Spleen (tissue), 11 donors: ENCODE data around the gene CTBP1. TPM values are rescaled to one million over a fixed set of nuclear protein-coding genes. Genes with fewer than 3 reads are reported as not detected.
A peak's percentile ranks its signal among the peaks of the same experiment; 100 is the strongest.

Experiments
- DNase-seq: peaks from one replicate; pipeline ENCODE4 v3.0.0-alpha.2; 2020
- H3K27ac ChIP-seq, 8 donors: fragments of 200-600 bp; sonication (generic) in 7 of 8; 1 replicate in 4 of 8; 2 replicates in 4 of 8; pipeline versions ENCODE4 v1.5.0 to v1.8.0; 2016 to 2021; ENCODE audit warnings: inconsistent platforms in 4 of 8, mild to moderate bottlenecking in 4 of 8, moderate library complexity in 1 of 8
- H3K27me3 ChIP-seq, 7 donors: fragments of 200-600 bp; sonication (generic) in 6 of 7; replicated peaks in 1 of 7; 1 replicate in 4 of 7; 2 replicates in 3 of 7; pipeline versions ENCODE4 v1.5.0 to v1.8.0; 2016 to 2021; ENCODE audit warnings: inconsistent platforms in 3 of 7, mild to moderate bottlenecking in 1 of 7
- H3K36me3 ChIP-seq, 6 donors: fragments of 200-600 bp; sonication (generic) in 5 of 6; 1 replicate in 4 of 6; 2 replicates in 2 of 6; pipeline versions ENCODE4 v1.5.0 to v1.8.0; 2016 to 2021; ENCODE audit warnings: inconsistent platforms in 2 of 6
- H3K4me1 ChIP-seq, 6 donors: fragments of 200-600 bp; sonication (generic) in 5 of 6; 1 replicate in 3 of 6; 2 replicates in 3 of 6; pipeline versions ENCODE4 v1.5.0 to v1.8.0; 2016 to 2021; ENCODE audit warnings: inconsistent platforms in 3 of 6
- H3K4me3 ChIP-seq, 8 donors: fragments of 200-600 bp; sonication (generic) in 7 of 8; 1 replicate in 4 of 8; 2 replicates in 4 of 8; pipeline versions ENCODE4 v1.5.0 to v1.8.0; 2016 to 2021; ENCODE audit warnings: inconsistent platforms in 4 of 8, mild to moderate bottlenecking in 4 of 8, moderate library complexity in 2 of 8
- H3K9me3 ChIP-seq, 8 donors: fragments of 200-600 bp; sonication (generic) in 7 of 8; 1 replicate in 4 of 8; 2 replicates in 4 of 8; pipeline versions ENCODE4 v1.5.0 to v1.8.0; 2016 to 2021; ENCODE audit warnings: inconsistent platforms in 4 of 8
- POLR2A ChIP-seq, 3 donors: fragments of 450-650 bp; IDR thresholded peaks; one replicate each; pipeline ENCODE4 v1.5.1; 2017; ENCODE audit warnings: antibody characterized with exemption in 3 of 3, mild to moderate bottlenecking in 1 of 3
- POLR2AphosphoS5 ChIP-seq, 3 donors: sonication (generic); formaldehyde crosslinking; IDR thresholded peaks; one replicate each; pipeline ENCODE4 v1.5.1; 2017; ENCODE audit warnings: antibody characterized with exemption in 3 of 3
- WGBS, 5 donors: extraction: QIAGEN DNeasy Blood & Tissue Kit in 3 of 5; methylation state at CpG; one replicate each; pipeline versions ENCODE4 v1.1.5 to v1.1.7; 2013 to 2018; 5-methylcytosine and 5-hydroxymethylcytosine counted together
- intact Hi-C: fragments of 100-400 bp; cut with DNase I; formaldehyde crosslinking; loops from one replicate; pipeline ENCODE4 v1.15.0; 2023; ENCODE audit warnings: low total_unique reads
- polyA plus RNA-seq, 3 donors: library from polyadenylated mRNA; stranded (reverse); fragments of 200-250 nt; gene quantifications; one replicate each; pipeline ENCODE4 v1.2.1, GENCODE V29; 2013
- total RNA-seq, 7 donors: library from RNA; depleted of rRNA in 3 of 7; stranded (reverse); fragments of >200 nt in 3 of 7; fragmentation: NEBNext Ultra II Directional in 4 of 7; extraction: Animal tissue kit (Norgen Biotek cat#: 25700) in 4 of 7; gene quantifications; one replicate each; pipeline versions ENCODE4 v1.1.0 to v1.2.1, GENCODE V29; 2016 to 2021
- TF ChIP-seq, protein P1 (sequence below), 11 experiments: fragments of 200-600 bp in 7 of 11; fragments of 450-650 bp in 4 of 11; sonication (generic) in 4 of 11; IDR thresholded peaks in 8 of 11; conservative IDR thresholded peaks in 3 of 11; 1 replicate in 7 of 11; 2 replicates in 4 of 11; pipeline versions ENCODE4 v1.4.0 to v1.8.0; 2016 to 2021; ENCODE audit warnings: antibody characterized with exemption in 11 of 11, inconsistent platforms in 4 of 11, mild to moderate bottlenecking in 1 of 11
- donor health status: healthy with polysubstance abuse.
- donor health status: DM: no; HTN: no; CAD: no; lungs with moderate emphysema.
- donor health status: DM: no; HTN: no; CAD: no.
- donor health status: Bipolar disorder and iron deficiency.
- donor health status: healthy.
- donor health status: DM: no; HTN: no; CAD: no.
- donor health status: DM: yes; HTN: yes; CAD: no.

Gene CTBP1
- total and polyA plus RNA-seq, 10 donors = 101 to 226 (median 187) TPM

DNA sequence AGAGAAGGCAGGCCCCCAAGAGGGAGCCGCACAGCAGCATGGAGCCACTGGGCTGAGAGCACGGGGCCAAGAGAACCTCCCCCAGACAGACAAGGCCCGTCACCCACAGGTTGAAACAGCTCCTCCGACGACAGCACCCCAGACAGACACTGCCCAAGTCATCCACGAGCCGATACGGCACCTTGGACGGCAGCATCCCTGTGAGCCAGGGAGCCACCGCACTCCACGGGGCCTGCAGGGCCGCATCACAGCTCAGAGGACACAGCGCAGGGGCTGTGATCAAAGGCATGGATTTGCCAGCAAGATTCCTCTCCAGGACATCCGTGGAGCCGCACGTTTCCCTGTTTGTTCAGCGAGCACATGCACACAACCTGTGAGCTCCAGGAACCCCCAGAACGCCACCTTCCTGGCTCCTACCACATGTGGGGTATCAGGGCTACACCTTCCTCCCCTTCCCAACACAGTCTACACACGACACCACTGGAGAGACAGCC, 3.9 kb downstream of the CTBP1 start:
- H3K27ac ChIP-seq = peak overlapping the region in 2 of 8 donors; percentile 96 to 99
- peak overlapping the region in 1 of 8 donors; percentile 93 for H3K4me3 ChIP-seq
- peak; percentile 73 for DNase-seq
- H3K27me3 ChIP-seq = no peaks in the 10 kb centered on the region
- peak in 1 of 3 donors; percentile 16 for TF ChIP-seq POLR2AphosphoS5 (IDR thresholded peaks at IDR 0.05)
- TF ChIP-seq, protein P1, sequence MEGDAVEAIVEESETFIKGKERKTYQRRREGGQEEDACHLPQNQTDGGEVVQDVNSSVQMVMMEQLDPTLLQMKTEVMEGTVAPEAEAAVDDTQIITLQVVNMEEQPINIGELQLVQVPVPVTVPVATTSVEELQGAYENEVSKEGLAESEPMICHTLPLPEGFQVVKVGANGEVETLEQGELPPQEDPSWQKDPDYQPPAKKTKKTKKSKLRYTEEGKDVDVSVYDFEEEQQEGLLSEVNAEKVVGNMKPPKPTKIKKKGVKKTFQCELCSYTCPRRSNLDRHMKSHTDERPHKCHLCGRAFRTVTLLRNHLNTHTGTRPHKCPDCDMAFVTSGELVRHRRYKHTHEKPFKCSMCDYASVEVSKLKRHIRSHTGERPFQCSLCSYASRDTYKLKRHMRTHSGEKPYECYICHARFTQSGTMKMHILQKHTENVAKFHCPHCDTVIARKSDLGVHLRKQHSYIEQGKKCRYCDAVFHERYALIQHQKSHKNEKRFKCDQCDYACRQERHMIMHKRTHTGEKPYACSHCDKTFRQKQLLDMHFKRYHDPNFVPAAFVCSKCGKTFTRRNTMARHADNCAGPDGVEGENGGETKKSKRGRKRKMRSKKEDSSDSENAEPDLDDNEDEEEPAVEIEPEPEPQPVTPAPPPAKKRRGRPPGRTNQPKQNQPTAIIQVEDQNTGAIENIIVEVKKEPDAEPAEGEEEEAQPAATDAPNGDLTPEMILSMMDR (IDR thresholded peaks at IDR 0.05 in 8 of 11, conservative IDR thresholded peaks at IDR 0.05 in 3 of 11) = no peak
- peaks cover 54 to 80% (median 69%) of the 10 kb centered on the region in 6 donors for H3K4me1 ChIP-seq
- no peaks in the 10 kb centered on the region for H3K9me3 ChIP-seq
- 86 to 90% (median 88%) methylated on average over 10 to 19 of the region's 19 CpGs for WGBS, 5 donors
- intact Hi-C loops = no loop called here
- H3K36me3 ChIP-seq = peaks cover 0 to 33% (median 9%) of the 10 kb centered on the region in 6 donors

DNA sequence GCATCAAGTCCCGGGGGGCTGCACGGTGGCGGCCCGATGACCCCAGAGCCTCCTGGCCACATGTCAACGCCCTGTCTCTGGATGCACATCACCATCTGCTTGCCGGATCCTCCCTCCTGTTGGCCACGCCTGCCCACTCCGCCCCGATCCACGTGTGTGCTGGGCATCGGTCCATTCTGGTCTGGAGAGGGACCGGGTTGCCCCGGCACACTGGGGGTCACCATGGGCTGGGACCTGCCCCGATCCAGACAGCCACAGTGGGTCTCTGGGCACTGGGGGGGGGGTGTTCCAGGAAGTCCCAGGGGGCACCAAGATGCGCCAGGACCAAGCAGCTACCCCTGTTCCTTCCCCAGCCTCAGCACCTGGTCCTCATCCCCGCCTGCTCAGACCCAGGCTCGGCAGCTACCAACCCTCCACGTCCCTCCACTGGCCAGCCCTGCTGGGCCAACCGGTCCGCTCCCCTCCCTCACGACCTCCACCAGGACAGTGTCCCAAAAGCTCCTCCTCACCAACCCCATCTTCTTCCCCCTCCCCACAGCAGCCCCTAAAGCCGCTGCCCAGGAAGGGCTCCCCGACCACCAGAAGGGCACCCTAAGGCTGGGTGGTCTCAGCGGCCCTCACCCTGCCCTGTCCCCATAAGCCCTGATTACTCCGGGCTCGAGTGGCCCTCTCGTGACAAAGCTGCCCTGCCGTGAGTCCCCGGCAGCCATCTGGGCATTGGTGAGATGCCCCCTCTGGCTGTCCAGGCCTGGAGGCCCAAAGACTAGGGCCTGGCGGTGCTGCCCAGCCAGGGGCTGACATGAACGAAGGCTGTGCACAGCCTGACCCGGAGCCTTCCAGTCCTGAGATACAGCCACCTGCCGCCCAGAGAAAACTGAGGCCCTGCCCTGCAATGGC, 4.6 kb downstream of the CTBP1 start:
- H3K27me3 ChIP-seq = no peaks in the 10 kb centered on the region
- peaks cover 51 to 79% (median 65%) of the 10 kb centered on the region in 6 donors for H3K4me1 ChIP-seq
- H3K4me3 ChIP-seq = peak overlapping the region in 1 of 8 donors; percentile 2
- TF ChIP-seq, protein P1 (IDR thresholded peaks at IDR 0.05 in 8 of 11, conservative IDR thresholded peaks at IDR 0.05 in 3 of 11) = no peak
- peak in 1 of 3 donors; percentile 15 for TF ChIP-seq POLR2AphosphoS5 (IDR thresholded peaks at IDR 0.05)
- TF ChIP-seq POLR2A (IDR thresholded peaks at IDR 0.05) = no peak
- no peaks in the 10 kb centered on the region for H3K9me3 ChIP-seq
- peaks cover 0 to 40% (median 16%) of the 10 kb centered on the region in 6 donors for H3K36me3 ChIP-seq
- intact Hi-C loops = no loop called here
- H3K27ac ChIP-seq = peak overlapping the region in 3 of 8 donors; percentile 22 to 99 (median 96)
- peak; percentile 75 for DNase-seq
- 73 to 92% (median 79%) methylated on average over 20 to 33 of the region's 33 CpGs for WGBS, 5 donors

GRCh38 chr4:1243451-1244080, 5.4 kb downstream of the CTBP1 start:
- H3K27ac ChIP-seq = peak overlapping the region in 3 of 8 donors; percentile 22 to 99 (median 96)
- H3K27me3 ChIP-seq = no peaks in the 10 kb centered on the region
- peaks cover 51 to 86% (median 67%) of the 10 kb centered on the region in 6 donors for H3K4me1 ChIP-seq
- H3K36me3 ChIP-seq = peaks cover 0 to 47% (median 22%) of the 10 kb centered on the region in 6 donors
- intact Hi-C loops = no loop called here
- no peaks in the 10 kb centered on the region for H3K9me3 ChIP-seq
- WGBS, 5 donors = 54 to 71% (median 68%) methylated on average over 10 to 15 of the region's 15 CpGs
- DNase-seq = peak; percentile 75
- TF ChIP-seq POLR2A (IDR thresholded peaks at IDR 0.05) (no peak), POLR2AphosphoS5 (IDR thresholded peaks at IDR 0.05) (no peak)
- TF ChIP-seq, protein P1 (IDR thresholded peaks at IDR 0.05 in 8 of 11, conservative IDR thresholded peaks at IDR 0.05 in 3 of 11) = no peak
- peak overlapping the region in 1 of 8 donors; percentile 2 for H3K4me3 ChIP-seq
